Measurements from ENCODE around the gene DGKA. TPM values are rescaled to one million over a fixed set of nuclear protein-coding genes. Genes with fewer than 3 reads are reported as not detected.

DGKA gene
- total RNA-seq, 2 donors from 2014 or later: 282 to 502 TPM

DNA sequence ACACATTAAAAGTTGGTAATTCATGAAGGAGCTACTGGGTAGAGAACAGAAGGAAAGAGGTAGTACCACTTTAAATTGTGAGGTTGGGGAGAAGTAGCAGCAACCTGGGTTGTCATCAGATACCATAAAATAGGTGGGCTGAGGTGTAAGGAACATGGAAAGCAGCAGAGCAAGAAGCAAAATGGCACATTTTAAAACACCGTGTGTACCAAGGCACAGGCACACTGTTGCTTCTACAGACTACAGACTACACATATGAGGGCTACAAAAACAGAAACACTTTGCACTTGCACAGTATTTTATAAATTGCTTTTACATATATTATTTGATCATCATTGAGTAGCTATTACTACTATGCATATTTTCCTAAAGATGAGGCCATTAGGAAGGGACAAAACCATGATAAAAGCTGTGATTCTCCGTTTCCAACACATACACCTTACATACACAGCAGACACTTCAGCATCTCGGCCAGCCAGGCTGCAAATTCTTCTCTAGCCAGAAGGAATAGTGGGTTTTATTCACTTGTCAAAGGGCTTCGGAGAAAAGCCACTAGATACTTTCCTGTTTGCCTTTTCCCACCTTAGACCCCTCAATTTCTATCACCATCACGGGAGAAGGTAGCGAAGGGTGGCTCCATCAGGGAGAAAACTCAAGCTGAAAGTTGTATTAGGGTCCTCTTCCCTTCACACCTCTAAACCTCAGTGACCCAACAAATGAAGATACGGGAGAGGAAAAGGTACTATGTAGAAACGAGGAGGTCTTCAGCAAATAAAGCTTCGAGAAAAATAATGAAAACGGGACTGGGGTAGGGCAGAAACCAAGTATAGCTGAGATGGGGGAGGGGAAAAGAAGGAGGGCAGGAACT lies 4.9 kb upstream of the DGKA start:
- Mint-ChIP-seq H3K4me1 (peaks cover 41% of the 10 kb centered on the region), H3K27me3 (no peaks in the 10 kb centered on the region), H3K9me3 (no peaks in the 10 kb centered on the region), H3K36me3 (ENCODE audit: low read depth) (peaks cover 66% of the 10 kb centered on the region), H3K27ac (peak overlapping the region; percentile 99), H3K4me3 (peak overlapping the region; percentile 98)
- ATAC-seq (replicated peaks): no peak

- Mint-ChIP-seq H3K36me3 (ENCODE audit: low read depth) (peaks cover 66% of the 10 kb centered on the region), H3K4me1 (peaks cover 35% of the 10 kb centered on the region), H3K27ac (peak overlapping the region; percentile 99), H3K27me3 (no peaks in the 10 kb centered on the region), H3K9me3 (no peaks in the 10 kb centered on the region), H3K4me3 (peak overlapping the region; percentile 98)
- peak; percentile 41 for ATAC-seq (replicated peaks)
Observed at GRCh38 chr12:55926738-55927587, 4.0 kb upstream of the DGKA start.

- Mint-ChIP-seq H3K27me3 (no peaks in the 10 kb centered on the region), H3K4me3 (peak within 1 kb of the TSS; percentile 98), H3K9me3 (no peaks in the 10 kb centered on the region), H3K27ac (peak within 1 kb of the TSS; percentile 99), H3K36me3 (ENCODE audit: low read depth) (peaks cover 66% of the 10 kb centered on the region), H3K4me1 (peaks cover 35% of the 10 kb centered on the region)
- ATAC-seq (replicated peaks): peak; percentile 45
Observed at GRCh38 chr12:55927588-55928502, 3.1 kb upstream of the DGKA start, which contains the start of gene PYM1. TSS of gene PYM1 (minus strand) at chr12:55927894. CDS start at chr12:55927761, 133 bp downstream.

DNA sequence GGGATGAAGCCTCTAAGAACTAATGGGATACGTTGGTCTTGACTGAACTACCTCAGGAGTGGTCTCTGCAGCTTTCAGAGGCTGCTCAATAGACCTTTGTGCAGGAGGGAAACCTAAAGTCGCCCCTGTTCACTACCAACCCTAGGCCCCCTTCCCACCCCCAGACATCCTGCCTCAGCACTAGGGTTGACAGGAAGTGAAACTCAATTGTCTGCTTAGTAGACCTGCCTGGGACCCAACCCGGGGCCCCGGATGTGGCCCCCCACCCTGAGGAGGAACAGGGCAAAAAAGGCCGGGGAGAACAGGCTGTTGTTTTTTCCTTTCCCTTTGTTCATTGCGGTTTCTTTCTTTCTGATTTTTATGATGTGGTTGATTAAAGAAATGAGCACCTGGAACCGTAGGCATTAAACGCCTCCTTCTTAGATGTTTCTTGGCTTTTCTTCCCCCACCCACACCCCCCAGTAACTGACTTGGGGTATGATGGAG lies 1.6 kb upstream of the DGKA start:
- H3K27ac Mint-ChIP-seq: peak overlapping the region; percentile 99
- peak overlapping the region; percentile 98 for H3K4me3 Mint-ChIP-seq
- H3K4me1 Mint-ChIP-seq: peaks cover 38% of the 10 kb centered on the region
- peaks cover 73% of the 10 kb centered on the region for H3K36me3 Mint-ChIP-seq (ENCODE audit: low read depth)
- ATAC-seq (replicated peaks): peak; percentile 41
- H3K9me3 Mint-ChIP-seq: no peaks in the 10 kb centered on the region
- H3K27me3 Mint-ChIP-seq: no peaks in the 10 kb centered on the region

- H3K27ac Mint-ChIP-seq: peak overlapping the region; percentile 99
- peak overlapping the region; percentile 98 for H3K4me3 Mint-ChIP-seq
- peaks cover 79% of the 10 kb centered on the region for H3K36me3 Mint-ChIP-seq (ENCODE audit: low read depth)
- no peak for ATAC-seq (replicated peaks)
- H3K9me3 Mint-ChIP-seq: no peaks in the 10 kb centered on the region
- no peaks in the 10 kb centered on the region for H3K27me3 Mint-ChIP-seq
- peaks cover 46% of the 10 kb centered on the region for H3K4me1 Mint-ChIP-seq
Observed at GRCh38 chr12:55931317-55931779, 386 bp downstream of the DGKA start.

DNA sequence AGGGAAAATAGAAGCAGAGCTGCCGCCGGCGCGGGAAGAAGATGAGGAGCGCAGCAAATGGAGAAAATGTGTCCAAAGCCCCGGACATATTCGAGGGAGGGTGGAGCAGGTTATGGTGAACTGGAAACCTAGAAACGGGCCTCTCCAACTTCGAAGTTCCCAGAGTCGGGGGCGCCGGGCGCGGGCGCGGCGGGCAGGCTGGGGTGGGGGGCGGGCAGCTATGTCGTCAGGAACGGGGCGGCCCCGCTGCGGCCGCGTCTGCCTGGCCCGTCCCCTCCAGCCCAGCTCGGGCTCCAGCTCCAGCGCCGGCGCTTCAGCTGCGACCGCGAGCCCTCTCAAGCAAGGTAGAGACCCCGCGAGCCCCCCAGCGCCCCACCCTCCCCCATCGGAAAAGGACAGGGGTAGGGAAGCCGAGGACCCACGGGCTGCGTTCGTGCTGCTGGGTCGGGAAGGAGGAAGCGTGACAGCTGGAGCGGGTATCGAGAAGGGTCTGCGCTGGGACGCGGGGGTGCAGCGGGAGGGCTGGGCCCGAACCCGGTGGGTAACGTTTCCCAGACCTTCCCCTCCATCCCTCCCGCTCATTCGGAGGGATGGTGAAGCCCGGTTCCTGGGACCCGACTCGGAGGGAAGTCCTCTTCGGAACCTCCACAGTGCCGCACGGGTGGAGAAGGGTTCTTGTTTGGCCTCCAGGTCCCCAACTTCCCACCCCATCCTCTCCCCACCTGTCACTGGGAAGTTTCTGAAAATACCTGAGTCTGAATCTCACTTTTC lies 1.0 kb downstream of the DGKA start:
- Mint-ChIP-seq H3K9me3 (no peaks in the 10 kb centered on the region), H3K4me3 (peak overlapping the region; percentile 98), H3K27me3 (no peaks in the 10 kb centered on the region), H3K4me1 (peaks cover 51% of the 10 kb centered on the region), H3K27ac (peak overlapping the region; percentile 99), H3K36me3 (ENCODE audit: low read depth) (peaks cover 79% of the 10 kb centered on the region)
- ATAC-seq (replicated peaks): no peak

DNA sequence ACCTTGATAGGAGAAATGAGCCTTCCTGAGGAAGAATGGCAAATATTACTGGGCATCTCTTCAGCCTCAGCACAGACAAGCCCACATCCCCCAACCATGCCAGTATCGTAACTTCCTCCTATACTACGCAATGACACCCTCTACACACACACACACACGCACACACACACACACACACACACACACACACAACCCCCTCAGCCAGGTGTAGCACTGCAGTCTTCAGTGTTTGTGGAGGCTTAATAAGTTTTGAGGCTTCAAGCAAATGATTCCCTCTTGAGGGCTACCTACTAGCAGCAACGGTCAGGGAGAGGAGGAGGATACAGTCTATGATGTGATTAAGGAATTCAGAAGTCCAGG lies 1.6 kb downstream of the DGKA start:
- no peaks in the 10 kb centered on the region for H3K27me3 Mint-ChIP-seq
- H3K4me3 Mint-ChIP-seq: peak overlapping the region; percentile 98
- peaks cover 57% of the 10 kb centered on the region for H3K4me1 Mint-ChIP-seq
- H3K9me3 Mint-ChIP-seq: no peaks in the 10 kb centered on the region
- peaks cover 80% of the 10 kb centered on the region for H3K36me3 Mint-ChIP-seq (ENCODE audit: low read depth)
- H3K27ac Mint-ChIP-seq: peak overlapping the region; percentile 99
- ATAC-seq (replicated peaks): no peak

GRCh38 chr12:55933169-55933798 lies 2.3 kb downstream of the DGKA start:
- peaks cover 82% of the 10 kb centered on the region for H3K36me3 Mint-ChIP-seq (ENCODE audit: low read depth)
- no peaks in the 10 kb centered on the region for H3K9me3 Mint-ChIP-seq
- peaks cover 64% of the 10 kb centered on the region for H3K4me1 Mint-ChIP-seq
- no peaks in the 10 kb centered on the region for H3K27me3 Mint-ChIP-seq
- ATAC-seq (replicated peaks): no peak
- H3K27ac Mint-ChIP-seq: peak overlapping the region; percentile 99
- peak overlapping the region; percentile 98 for H3K4me3 Mint-ChIP-seq

- no peak for ATAC-seq (replicated peaks)
- Mint-ChIP-seq H3K36me3 (ENCODE audit: low read depth) (peaks cover 88% of the 10 kb centered on the region), H3K4me1 (peaks cover 70% of the 10 kb centered on the region)
Observed at GRCh38 chr12:55933799-55934742, 3.1 kb downstream of the DGKA start.

GRCh38 chr12:55934773-55935172 lies 3.8 kb downstream of the DGKA start:
- H3K4me3 Mint-ChIP-seq: peak overlapping the region; percentile 98
- H3K27ac Mint-ChIP-seq: peak overlapping the region; percentile 99
- H3K36me3 Mint-ChIP-seq (ENCODE audit: low read depth): peaks cover 91% of the 10 kb centered on the region
- H3K27me3 Mint-ChIP-seq: no peaks in the 10 kb centered on the region
- H3K4me1 Mint-ChIP-seq: peaks cover 69% of the 10 kb centered on the region
- no peak for ATAC-seq (replicated peaks)
- no peaks in the 10 kb centered on the region for H3K9me3 Mint-ChIP-seq

More at GRCh38 chr12:55933799-55934742, 3.1 kb downstream of the DGKA start:
- Mint-ChIP-seq H3K27me3 (no peaks in the 10 kb centered on the region), H3K4me3 (peak overlapping the region; percentile 98), H3K9me3 (no peaks in the 10 kb centered on the region), H3K27ac (peak overlapping the region; percentile 99)

DNA sequence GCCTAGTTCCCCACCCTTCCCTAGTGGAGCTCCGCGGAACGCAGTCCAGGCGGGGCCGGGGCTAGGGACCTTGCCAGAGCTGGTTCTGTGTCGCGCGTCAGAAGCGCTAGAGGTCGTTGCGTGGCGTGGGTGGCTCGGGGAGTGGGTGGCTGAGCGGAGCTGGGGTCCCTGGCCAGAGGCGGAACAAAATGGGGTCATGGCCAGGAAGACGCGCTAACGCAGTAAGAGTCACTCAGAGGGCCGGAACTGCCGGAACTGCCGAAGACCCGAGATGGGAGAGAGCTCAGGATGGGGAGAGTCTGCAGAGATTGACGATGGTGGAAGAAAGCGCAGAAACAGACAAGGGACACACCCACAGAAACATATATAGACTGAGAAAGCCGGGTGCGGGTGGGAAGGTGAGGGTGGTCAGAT lies 4.8 kb downstream of the DGKA start:
- peaks cover 100% of the 10 kb centered on the region for H3K36me3 Mint-ChIP-seq (ENCODE audit: low read depth)
- H3K9me3 Mint-ChIP-seq: no peaks in the 10 kb centered on the region
- peak overlapping the region; percentile 99 for H3K27ac Mint-ChIP-seq
- peak; percentile 43 for ATAC-seq (replicated peaks)
- peaks cover 68% of the 10 kb centered on the region for H3K4me1 Mint-ChIP-seq
- no peaks in the 10 kb centered on the region for H3K27me3 Mint-ChIP-seq
- peak overlapping the region; percentile 98 for H3K4me3 Mint-ChIP-seq

GRCh38 chr12:55937981-55938380 lies 7.0 kb downstream of the DGKA start:
- H3K27ac Mint-ChIP-seq: peak overlapping the region; percentile 99
- peaks cover 100% of the 10 kb centered on the region for H3K36me3 Mint-ChIP-seq (ENCODE audit: low read depth)
- no peaks in the 10 kb centered on the region for H3K27me3 Mint-ChIP-seq
- peak overlapping the region; percentile 98 for H3K4me3 Mint-ChIP-seq
- H3K4me1 Mint-ChIP-seq: peaks cover 79% of the 10 kb centered on the region
- no peak for ATAC-seq (replicated peaks)
- no peaks in the 10 kb centered on the region for H3K9me3 Mint-ChIP-seq

Measured in activated T-helper 17 cell treated with anti-CD3 and anti-CD28 coated beads, Interleukin-2, amount 50 U/mL, for 72 hours (primary cell).